ENCODE data around the gene UCP3. TPM values are rescaled to one million over a fixed set of nuclear protein-coding genes. Genes with fewer than 3 reads are reported as not detected.
A peak's percentile ranks its signal among the peaks of the same experiment; 100 is the strongest.

The UCP3 gene, protein sequence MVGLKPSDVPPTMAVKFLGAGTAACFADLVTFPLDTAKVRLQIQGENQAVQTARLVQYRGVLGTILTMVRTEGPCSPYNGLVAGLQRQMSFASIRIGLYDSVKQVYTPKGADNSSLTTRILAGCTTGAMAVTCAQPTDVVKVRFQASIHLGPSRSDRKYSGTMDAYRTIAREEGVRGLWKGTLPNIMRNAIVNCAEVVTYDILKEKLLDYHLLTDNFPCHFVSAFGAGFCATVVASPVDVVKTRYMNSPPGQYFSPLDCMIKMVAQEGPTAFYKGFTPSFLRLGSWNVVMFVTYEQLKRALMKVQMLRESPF
- total RNA-seq: 1 to 10 TPM; 2.5 to 3.2 TPM

DNA sequence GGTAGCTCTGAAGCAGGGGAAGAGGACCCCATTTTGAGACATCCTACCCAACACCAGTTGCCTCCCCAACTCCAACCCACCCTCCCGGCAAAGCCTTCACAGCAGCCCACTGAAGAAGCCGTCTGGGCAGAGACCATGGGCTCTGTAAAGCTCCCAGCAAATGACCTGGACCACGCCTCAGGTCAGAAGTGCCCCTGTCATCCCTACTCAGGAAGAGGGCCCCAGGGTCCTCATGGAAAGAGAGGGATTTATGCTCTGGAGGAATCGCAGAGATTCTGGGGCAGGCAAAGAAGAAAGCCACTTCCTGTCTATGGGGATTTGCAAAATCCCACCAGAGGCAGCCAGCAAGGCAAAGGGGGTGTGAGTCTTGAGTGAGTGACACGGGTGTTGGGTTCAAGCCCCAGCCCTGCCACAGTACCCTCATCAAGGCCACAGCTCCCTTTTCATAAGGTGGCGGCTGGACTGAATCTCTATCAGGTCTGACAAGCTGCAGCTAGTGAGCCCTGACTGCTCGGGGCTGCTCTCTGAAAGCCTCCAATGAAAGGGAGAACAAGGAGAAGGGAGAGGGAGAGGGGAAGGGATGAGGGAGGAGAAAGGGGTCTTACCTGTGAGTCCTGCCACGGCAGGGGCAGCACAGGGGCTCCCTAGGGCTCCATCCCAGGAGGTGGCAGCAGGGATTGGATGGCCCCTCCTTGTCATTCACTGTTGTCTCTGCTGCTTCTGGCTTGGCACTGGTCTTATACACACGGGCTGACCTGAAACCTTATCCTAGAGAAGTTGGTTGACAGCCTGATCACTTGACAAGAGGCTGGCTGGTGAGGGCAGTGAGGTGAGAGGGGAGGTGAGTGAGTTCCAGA is at the start of gene UCP3:
Gene UCP3 (minus strand): TSS at position 713 of the 857 bp plus-strand sequence. CDS start 2,043 bp downstream, outside the sequence.
- Mint-ChIP-seq H3K36me3 (ENCODE audit: low read depth) (peaks cover 26% of the 10 kb centered on the region), H3K4me1 (peaks cover 75% of the 10 kb centered on the region), H3K27me3 (no peaks in the 10 kb centered on the region), H3K27ac (peak within 1 kb of the TSS; percentile 67), H3K4me3 (no peak within 1 kb of the TSS), H3K9me3 (no peaks in the 10 kb centered on the region)
- no peak for DNase-seq
- ChIA-PET POLR2A (interaction anchor here (0.7 to 1.5 kb wide), 2 partner anchors 13 to 29 kb away, joined by 3 read pairs; no protein-coding TSS in a partner anchor), CTCF (interaction anchor here (0.9 to 1.6 kb wide), 3 partner anchors 10 to 11 kb away, joined by 3 to 5 read pairs (median 4); no protein-coding TSS in a partner anchor)

DNA sequence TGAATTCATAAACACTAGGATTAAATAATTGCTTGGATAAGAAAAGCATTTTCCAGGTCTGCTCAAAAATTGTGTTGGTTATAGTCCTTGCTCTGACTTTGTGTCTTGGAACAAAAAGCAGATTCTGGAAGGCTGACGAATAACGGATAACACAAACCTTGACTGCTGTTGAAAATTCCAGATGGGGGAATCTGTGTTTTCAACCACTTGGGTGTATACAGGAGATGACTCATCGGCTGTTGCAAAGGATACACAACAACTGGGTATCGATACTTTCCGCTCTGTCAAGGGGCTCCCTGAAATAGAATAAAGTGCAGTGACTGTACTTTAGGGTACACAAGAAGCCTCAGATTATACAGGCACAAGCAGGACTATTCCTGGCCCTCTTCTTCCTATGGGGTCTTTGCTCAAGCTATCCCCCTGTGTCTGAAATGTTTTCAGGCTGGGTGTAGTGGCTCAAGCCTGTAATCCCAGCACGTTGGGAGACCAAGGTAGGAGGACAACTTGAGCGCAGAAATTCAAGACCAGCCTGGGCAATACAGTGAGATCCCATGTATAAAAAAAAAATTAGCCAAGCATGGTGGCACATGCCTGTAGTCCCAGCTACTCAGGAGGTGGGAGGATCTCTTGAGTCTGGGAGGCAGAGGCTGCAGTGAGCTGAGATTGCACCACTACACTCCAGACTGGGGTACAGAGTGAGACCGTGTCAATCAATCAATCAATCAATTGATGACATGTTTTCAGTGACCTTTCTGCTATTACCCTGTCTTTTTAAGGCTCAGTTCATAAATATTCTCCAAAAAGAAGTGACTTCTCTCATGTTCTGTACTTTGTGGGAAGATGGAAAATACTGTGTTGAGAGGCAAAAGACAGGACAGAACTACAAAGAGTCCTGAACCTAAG is 48.6 kb upstream of the UCP3 start:
- CTCF ChIA-PET: interaction anchor here (1.5 kb wide), 1 partner anchor 10 kb away, joined by 4 read pairs; no protein-coding TSS in a partner anchor
- Mint-ChIP-seq H3K27me3 (no peaks in the 10 kb centered on the region), H3K27ac (no peak overlapping the region), H3K9me3 (peaks cover 2% of the 10 kb centered on the region), H3K36me3 (ENCODE audit: low read depth) (peaks cover 37% of the 10 kb centered on the region), H3K4me1 (peaks cover 5% of the 10 kb centered on the region), H3K4me3 (no peak overlapping the region)
- POLR2A ChIA-PET: no interaction called here
- no peak for DNase-seq

DNA sequence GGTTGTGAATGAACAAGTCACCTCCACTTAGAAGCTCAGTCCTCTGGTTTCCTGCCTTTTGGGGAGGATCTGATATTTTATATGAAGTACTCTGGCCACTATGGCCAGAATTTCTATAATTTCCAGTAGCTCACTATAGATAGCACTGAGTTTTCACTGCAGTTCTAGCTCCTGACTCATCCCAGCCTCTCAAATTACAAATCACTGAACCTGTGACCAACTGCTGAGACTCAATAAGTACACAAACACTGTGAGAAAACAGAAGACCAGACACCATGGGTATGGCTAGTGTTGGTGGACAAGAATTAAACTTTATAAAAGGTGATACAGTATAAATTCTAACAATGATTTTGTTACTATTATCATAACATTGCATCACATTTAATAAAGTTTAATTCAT is 47.1 kb upstream of the UCP3 start:
- H3K36me3 Mint-ChIP-seq (ENCODE audit: low read depth): peaks cover 30% of the 10 kb centered on the region
- no peaks in the 10 kb centered on the region for H3K9me3 Mint-ChIP-seq
- no peaks in the 10 kb centered on the region for H3K27me3 Mint-ChIP-seq
- H3K4me3 Mint-ChIP-seq: no peak overlapping the region
- DNase-seq: no peak
- no peak overlapping the region for H3K27ac Mint-ChIP-seq
- peaks cover 2% of the 10 kb centered on the region for H3K4me1 Mint-ChIP-seq
- CTCF ChIA-PET: interaction anchor here (1.7 kb wide), 1 partner anchor 11 kb away, joined by 5 read pairs; no protein-coding TSS in a partner anchor
- POLR2A ChIA-PET: no interaction called here

DNA sequence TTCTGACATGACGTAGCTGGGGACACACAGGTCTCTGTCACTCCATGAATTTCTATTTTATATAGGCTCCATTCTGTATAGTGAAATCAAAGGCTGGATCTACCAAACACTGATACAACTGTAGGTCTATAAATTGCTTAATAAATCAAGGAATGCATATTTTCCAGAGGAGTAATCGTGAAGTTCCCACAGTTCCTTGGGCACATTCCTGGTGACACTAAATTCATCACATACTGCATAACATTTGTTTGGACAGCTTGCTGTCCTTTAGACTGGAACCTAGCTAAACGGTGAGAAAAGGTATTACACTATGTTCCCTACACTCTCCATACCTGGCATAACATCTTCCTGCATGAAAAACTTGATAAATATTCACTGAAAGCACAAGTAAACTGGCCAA is 41.6 kb upstream of the UCP3 start:
- no peak for DNase-seq
- Mint-ChIP-seq H3K36me3 (ENCODE audit: low read depth) (peaks cover 26% of the 10 kb centered on the region), H3K27me3 (no peaks in the 10 kb centered on the region), H3K9me3 (no peaks in the 10 kb centered on the region), H3K4me3 (no peak overlapping the region), H3K27ac (no peak overlapping the region), H3K4me1 (no peaks in the 10 kb centered on the region)
- CTCF ChIA-PET: no interaction called here
- POLR2A ChIA-PET: no interaction called here

DNA sequence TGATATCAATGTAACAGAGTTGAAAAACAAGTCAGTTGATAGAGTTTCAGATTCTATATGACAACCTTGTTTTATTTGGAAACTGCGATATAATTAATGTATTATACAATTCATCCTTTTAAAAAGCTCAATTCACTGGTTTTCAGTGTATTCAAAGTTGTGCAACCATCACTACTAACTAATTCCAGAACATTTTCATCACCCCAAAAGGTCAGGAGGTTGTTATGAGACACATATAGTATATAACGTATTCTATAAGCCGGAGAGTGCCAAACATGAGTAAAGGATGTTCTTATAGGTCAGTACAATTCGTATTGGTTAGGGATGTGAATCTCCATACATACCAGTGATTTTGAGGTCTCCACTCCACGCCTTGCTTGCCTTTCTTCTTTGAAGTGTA is 40.1 kb upstream of the UCP3 start:
- no peaks in the 10 kb centered on the region for H3K9me3 Mint-ChIP-seq

DNA sequence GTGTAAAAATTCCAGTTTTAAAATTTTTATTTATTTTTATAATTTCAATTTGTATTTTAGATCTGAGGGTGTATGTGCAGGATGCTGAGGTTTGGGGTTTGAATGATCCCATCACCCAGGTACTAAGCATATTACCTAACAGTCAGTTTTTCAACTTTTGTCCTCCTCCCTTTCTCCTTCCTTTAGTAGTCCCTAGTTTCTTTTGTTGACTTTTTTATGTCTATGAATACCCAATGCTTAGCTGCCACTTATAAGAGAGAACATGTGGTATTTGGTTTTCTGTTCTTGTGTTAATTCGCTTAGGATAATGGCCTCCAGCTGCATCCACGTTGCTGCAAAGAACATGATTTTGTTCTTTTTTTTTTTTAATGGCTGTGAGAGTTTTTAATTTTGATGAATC is 35.7 kb upstream of the UCP3 start:
- Mint-ChIP-seq H3K36me3 (ENCODE audit: low read depth) (peaks cover 43% of the 10 kb centered on the region), H3K4me3 (no peak overlapping the region), H3K9me3 (no peaks in the 10 kb centered on the region), H3K27ac (no peak overlapping the region), H3K4me1 (peaks cover 13% of the 10 kb centered on the region), H3K27me3 (no peaks in the 10 kb centered on the region)
- no peak for DNase-seq
- POLR2A ChIA-PET: no interaction called here
- CTCF ChIA-PET: interaction anchor here (0.6 to 0.7 kb wide), 2 partner anchors 12 to 85 kb away, joined by 3 read pairs; no protein-coding TSS in a partner anchor

More for the DNA sequence above, 40.1 kb upstream of the UCP3 start:
- DNase-seq: no peak
- POLR2A ChIA-PET: no interaction called here
- Mint-ChIP-seq H3K27me3 (no peaks in the 10 kb centered on the region), H3K4me3 (no peak overlapping the region), H3K27ac (no peak overlapping the region), H3K4me1 (no peaks in the 10 kb centered on the region), H3K36me3 (ENCODE audit: low read depth) (peaks cover 25% of the 10 kb centered on the region)
- CTCF ChIA-PET: no interaction called here

DNA sequence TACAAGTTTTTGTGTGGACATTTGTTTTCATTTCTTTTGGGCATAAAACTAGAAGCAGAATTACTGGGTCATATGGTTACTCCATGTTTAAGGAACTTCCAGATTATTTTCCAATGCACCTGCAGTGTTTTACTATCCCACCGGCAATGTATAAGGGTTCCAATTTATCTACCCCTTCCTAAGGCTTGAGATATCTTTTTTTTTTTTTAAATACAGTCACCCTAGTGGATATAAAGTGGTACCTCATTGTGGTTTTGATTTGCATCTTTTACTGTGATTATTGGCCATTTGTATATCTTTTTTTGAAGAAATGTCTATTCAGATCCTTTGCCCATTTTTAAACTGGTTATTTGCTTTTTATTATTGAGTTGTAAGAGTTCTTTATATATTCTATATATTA is 34.6 kb upstream of the UCP3 start:
- peaks cover 13% of the 10 kb centered on the region for H3K4me1 Mint-ChIP-seq
- CTCF ChIA-PET: no interaction called here
- H3K27me3 Mint-ChIP-seq: no peaks in the 10 kb centered on the region
- no peak overlapping the region for H3K4me3 Mint-ChIP-seq
- no peak overlapping the region for H3K27ac Mint-ChIP-seq
- no peak for DNase-seq
- POLR2A ChIA-PET: no interaction called here
- no peaks in the 10 kb centered on the region for H3K9me3 Mint-ChIP-seq
- peaks cover 41% of the 10 kb centered on the region for H3K36me3 Mint-ChIP-seq (ENCODE audit: low read depth)

DNA sequence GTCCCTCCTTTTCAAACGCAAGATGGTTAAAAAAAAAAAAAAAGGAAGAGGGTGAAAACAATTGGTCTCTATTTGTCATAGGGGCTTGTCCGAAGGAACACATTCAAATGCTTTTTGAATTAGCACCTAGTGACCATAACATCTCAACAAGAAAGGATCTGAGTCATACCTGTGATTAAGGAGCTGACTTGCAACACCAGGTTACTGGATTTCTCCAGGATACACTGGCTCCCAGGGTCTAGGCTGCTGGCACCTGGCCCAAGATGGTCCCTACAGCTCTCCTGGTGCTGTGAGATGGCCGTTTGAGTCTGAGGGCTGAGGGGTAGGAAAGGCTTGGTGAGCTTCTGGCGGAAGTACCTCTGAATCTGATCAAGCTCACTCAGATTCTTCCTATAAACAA is 28.4 kb upstream of the UCP3 start:
- Mint-ChIP-seq H3K4me3 (no peak overlapping the region), H3K4me1 (peaks cover 13% of the 10 kb centered on the region), H3K36me3 (ENCODE audit: low read depth) (peaks cover 47% of the 10 kb centered on the region), H3K27ac (no peak overlapping the region), H3K9me3 (no peaks in the 10 kb centered on the region), H3K27me3 (no peaks in the 10 kb centered on the region)
- POLR2A ChIA-PET: interaction anchor here (0.6 kb wide), 1 partner anchor 57 kb away, joined by 6 read pairs; no protein-coding TSS in a partner anchor
- CTCF ChIA-PET: interaction anchor here (0.6 kb wide), 1 partner anchor 16 kb away, joined by 4 read pairs; no protein-coding TSS in a partner anchor
- no peak for DNase-seq

DNA sequence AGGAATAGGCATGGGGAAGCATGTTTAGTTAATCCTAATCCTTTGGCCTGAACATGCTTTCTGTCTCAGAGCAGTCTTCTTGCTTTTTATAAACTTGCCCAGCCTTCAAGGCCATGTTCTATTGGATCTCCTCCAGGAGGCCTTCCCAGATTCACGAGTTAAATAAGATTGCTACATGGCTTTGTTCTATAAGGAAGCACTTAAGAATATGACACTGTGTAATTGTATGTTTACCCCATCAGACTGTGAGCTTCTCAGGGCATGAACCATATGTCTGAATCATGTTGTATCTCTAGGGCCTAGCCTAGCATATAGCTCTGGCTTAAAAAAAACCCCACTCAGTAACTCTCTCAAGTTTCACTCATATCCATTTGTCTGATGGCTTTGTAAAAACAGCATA is 26.4 kb upstream of the UCP3 start:
- peaks cover 44% of the 10 kb centered on the region for H3K36me3 Mint-ChIP-seq (ENCODE audit: low read depth)
- H3K27me3 Mint-ChIP-seq: no peaks in the 10 kb centered on the region

DNA sequence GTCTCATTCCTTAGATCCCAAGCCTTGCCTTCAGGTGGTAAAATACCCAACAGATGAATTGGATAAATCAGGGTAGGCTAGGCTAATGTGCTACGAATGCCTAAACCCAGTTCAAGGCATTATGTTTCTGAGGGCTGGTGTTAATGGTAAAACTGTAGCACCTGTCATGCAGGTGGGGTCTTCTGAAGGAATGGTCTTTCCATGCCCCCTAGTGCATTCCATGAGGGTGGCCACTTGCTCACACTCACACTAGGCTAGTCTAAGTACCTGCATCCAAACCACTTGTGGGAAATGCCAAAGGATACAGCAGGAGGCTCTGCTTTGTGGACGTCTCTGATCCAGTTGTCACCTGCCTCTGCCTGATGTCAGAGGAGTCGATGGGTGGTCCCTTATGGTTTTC is 24.2 kb upstream of the UCP3 start:
- Mint-ChIP-seq H3K27me3 (no peaks in the 10 kb centered on the region), H3K4me1 (peaks cover 27% of the 10 kb centered on the region), H3K4me3 (no peak overlapping the region), H3K27ac (no peak overlapping the region), H3K9me3 (no peaks in the 10 kb centered on the region), H3K36me3 (ENCODE audit: low read depth) (peaks cover 43% of the 10 kb centered on the region)
- CTCF ChIA-PET: interaction anchor here (0.5 to 1.6 kb wide), 4 partner anchors 11 to 77 kb away, joined by 3 read pairs; no protein-coding TSS in a partner anchor
- DNase-seq: no peak
- POLR2A ChIA-PET: no interaction called here

More for the DNA sequence above, 26.4 kb upstream of the UCP3 start:
- no peak overlapping the region for H3K27ac Mint-ChIP-seq
- peaks cover 18% of the 10 kb centered on the region for H3K4me1 Mint-ChIP-seq
- H3K4me3 Mint-ChIP-seq: no peak overlapping the region
- CTCF ChIA-PET: interaction anchor here (1.3 kb wide), 1 partner anchor 14 kb away, joined by 3 read pairs; no protein-coding TSS in a partner anchor
- DNase-seq: no peak
- no peaks in the 10 kb centered on the region for H3K9me3 Mint-ChIP-seq
- POLR2A ChIA-PET: no interaction called here

DNA sequence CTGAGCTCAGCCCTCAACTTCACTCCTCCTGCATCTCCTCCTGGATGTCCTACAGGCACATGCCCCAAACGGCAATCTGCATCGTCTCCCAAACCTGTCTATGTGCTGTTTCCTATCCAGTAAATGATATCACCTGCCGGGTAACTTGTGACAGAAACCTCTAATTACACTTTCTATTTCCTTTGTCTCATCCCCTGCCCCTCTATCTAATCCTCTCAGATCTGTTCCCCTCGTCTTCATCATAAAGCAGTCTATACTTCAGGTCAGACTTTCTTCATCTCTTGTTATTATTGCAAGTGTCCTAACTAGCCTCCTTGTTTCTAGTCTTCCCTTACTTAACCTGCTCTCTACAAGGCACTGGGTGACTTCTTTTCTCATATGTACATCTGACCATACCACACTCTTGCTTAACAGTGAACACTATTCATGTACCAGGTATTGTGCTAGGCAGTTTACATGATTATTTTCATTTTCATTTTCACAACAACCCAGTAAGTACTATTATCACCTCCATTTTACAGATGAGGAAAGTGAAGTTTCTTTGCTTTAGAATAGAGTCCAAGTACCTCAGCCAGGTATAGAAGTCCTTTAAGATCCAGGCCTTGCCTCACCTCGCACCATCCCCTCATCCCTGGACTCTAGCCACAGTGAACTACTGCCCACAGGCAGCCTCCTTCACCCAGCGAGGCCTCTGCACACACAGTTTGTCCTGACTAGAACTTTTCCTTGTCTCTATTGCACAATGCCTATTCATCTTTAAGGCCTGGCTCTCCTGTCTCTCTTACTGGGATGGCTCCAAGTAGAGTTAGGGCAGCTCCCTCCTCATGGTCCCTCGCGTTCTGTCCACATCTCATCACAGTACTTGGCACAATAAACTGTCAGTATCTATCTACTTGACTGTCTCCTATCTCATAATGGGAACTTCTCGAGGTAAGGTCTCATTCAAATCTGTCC is 22.1 kb upstream of the UCP3 start:
- Mint-ChIP-seq H3K4me1 (peaks cover 29% of the 10 kb centered on the region), H3K9me3 (no peaks in the 10 kb centered on the region), H3K27ac (peak overlapping the region; percentile 84), H3K36me3 (ENCODE audit: low read depth) (peaks cover 34% of the 10 kb centered on the region), H3K4me3 (no peak overlapping the region), H3K27me3 (no peaks in the 10 kb centered on the region)
- no peak for DNase-seq
- ChIA-PET POLR2A (no interaction called here), CTCF (interaction anchor here (0.8 kb wide), 1 partner anchor 10 kb away, joined by 3 read pairs; no protein-coding TSS in a partner anchor)

Measured in activated CD4-positive, alpha-beta T cell treated with anti-CD3 and anti-CD28 coated beads, Interleukin-2, amount 10 ng/mL, durations not matched to agents 7 days and 5 days (primary cell).